B cell (primary cell): ENCODE data around the gene FMN2. TPM values are rescaled to one million over a fixed set of nuclear protein-coding genes. Genes with fewer than 3 reads are reported as not detected.

Experiments
- ATAC-seq: fragments of 200-7000 bp; cut with Tn5 transposase; one replicate; pipeline ENCODE4 v1.10.0; 2021; ENCODE audit warnings: low read depth, mild to moderate bottlenecking, moderate number of reproducible peaks, moderate library complexity
- CTCF ChIA-PET: fragments of 350-600 bp; sonication (Branson Sonifier 250); formaldehyde crosslinking; loops from one replicate; lab custom pipeline; 2021; ENCODE audit warnings: antibody characterized with exemption, inconsistent platforms; lab: Charles Lee
- POLR2A ChIA-PET: fragments of 350-600 bp; sonication (Branson Sonifier 250); formaldehyde crosslinking; loops from one replicate; lab custom pipeline; 2021; ENCODE audit warnings: antibody characterized with exemption; lab: Charles Lee
- DNase-seq: peaks from one replicate; pipeline ENCODE4 v3.0.0; 2013
- H2AFZ ChIP-seq: 2 replicates; pipeline ENCODE4 v1.6.1; 2012; ENCODE audit warnings: mild to moderate bottlenecking, low read depth, low read length; ENCODE audit not compliant: insufficient read depth, poor library complexity, severe bottlenecking
- H3K27ac ChIP-seq, 2 donors: 1 replicate in 1 of 2; 2 replicates in 1 of 2; pipeline ENCODE4 v1.5.1; 2012 to 2013; ENCODE audit warnings: low read length in 2 of 2, mild to moderate bottlenecking in 2 of 2, moderate library complexity in 1 of 2
- H3K27me3 ChIP-seq, 4 experiments: fragments of 200-600 bp in 1 of 4; sonication (generic) in 1 of 4; replicated peaks in 1 of 4; 1 replicate in 2 of 4; 2 replicates in 2 of 4; pipeline versions ENCODE4 v1.6.1 to v1.7.0; 2013 to 2016; ENCODE audit warnings: low read length in 3 of 4, mild to moderate bottlenecking in 2 of 4, mixed read lengths in 1 of 4, moderate library complexity in 1 of 4; ENCODE audit not compliant: insufficient read depth in 4 of 4, control insufficient read depth in 3 of 4; ENCODE audit errors: control extremely low read depth in 1 of 4
- H3K36me3 ChIP-seq, 2 experiments: replicated peaks in 1 of 2; 1 replicate in 1 of 2; 2 replicates in 1 of 2; pipeline versions ENCODE4 v1.6.1 to v1.7.1; 2013; ENCODE audit warnings: low read length in 1 of 2; ENCODE audit not compliant: insufficient read depth in 2 of 2, control insufficient read depth in 1 of 2; ENCODE audit errors: control extremely low read depth in 1 of 2, extremely low read depth in 1 of 2
- H3K4me1 ChIP-seq, 2 donors: fragments of 200-600 bp in 1 of 2; sonication (generic) in 1 of 2; 1 replicate in 1 of 2; 2 replicates in 1 of 2; pipeline versions ENCODE4 v1.5.1 to v1.6.1; 2013 to 2017; ENCODE audit warnings: low read length in 2 of 2; ENCODE audit not compliant: control insufficient read depth in 2 of 2, insufficient read depth in 2 of 2
- H3K4me2 ChIP-seq: replicated peaks from 2 replicates; pipeline ENCODE3; 2012; ENCODE audit warnings: mild to moderate bottlenecking, low read depth, low read length; ENCODE audit not compliant: poor library complexity, severe bottlenecking
- H3K4me3 ChIP-seq, 5 experiments: fragments of 200-600 bp in 1 of 5; sonication (generic) in 1 of 5; 1 replicate in 3 of 5; 2 replicates in 2 of 5; pipeline versions ENCODE4 v1.5.1 to v1.7.0; 2011 to 2016; ENCODE audit warnings: low read length in 4 of 5, mild to moderate bottlenecking in 4 of 5, low read depth in 2 of 5, control low read depth in 1 of 5, moderate library complexity in 1 of 5; ENCODE audit not compliant: insufficient read depth in 1 of 5; ENCODE audit errors: control extremely low read depth in 1 of 5, extremely low read depth in 1 of 5
- H3K79me2 ChIP-seq: fragments of 200-600 bp; sonication (generic); one replicate; pipeline ENCODE4 v1.6.0; 2016; ENCODE audit warnings: low read length; ENCODE audit not compliant: control insufficient read depth, insufficient read depth
- H3K9ac ChIP-seq: fragments of 200-600 bp; sonication (generic); 2 replicates; pipeline ENCODE4 v1.6.1; 2017; ENCODE audit warnings: mild to moderate bottlenecking, low read length, moderate library complexity
- H3K9me3 ChIP-seq, 3 donors: one replicate each; pipeline versions ENCODE4 v1.6.1 to v1.7.1; 2013; ENCODE audit warnings: low read length in 2 of 3; ENCODE audit not compliant: control insufficient read depth in 2 of 3, insufficient read depth in 1 of 3; ENCODE audit errors: control extremely low read depth in 1 of 3
- H4K20me1 ChIP-seq: 2 replicates; pipeline ENCODE4 v1.6.0; 2012; ENCODE audit warnings: mild to moderate bottlenecking, low read length; ENCODE audit not compliant: insufficient read depth, control insufficient read depth, poor library complexity, severe bottlenecking
- H3K27ac Mint-ChIP-seq: one replicate; pipeline ENCODE4 v1.8.0; 2021; ENCODE audit warnings: mixed read lengths
- H3K27me3 Mint-ChIP-seq: one replicate; pipeline ENCODE4 v1.8.0; 2021; ENCODE audit warnings: mixed read lengths
- H3K4me1 Mint-ChIP-seq: one replicate; pipeline ENCODE4 v1.8.0; 2021; ENCODE audit warnings: mixed read lengths
- H3K4me3 Mint-ChIP-seq: one replicate; pipeline ENCODE4 v1.8.0; 2021; ENCODE audit warnings: mixed read lengths
- H3K9me3 Mint-ChIP-seq: one replicate; pipeline ENCODE4 v1.8.0; 2022; ENCODE audit warnings: mixed read lengths; ENCODE audit not compliant: insufficient read depth
- CTCF ChIP-seq: fragments of 200-600 bp; IDR thresholded peaks from one replicate; pipeline ENCODE4 v1.8.0; 2022; ENCODE audit warnings: antibody characterized with exemption, mild to moderate bottlenecking
- EZH2 ChIP-seq: IDR thresholded peaks from 2 replicates; pipeline ENCODE4 v1.6.1; 2012; ENCODE audit warnings: borderline replicate concordance, low read depth, mild to moderate bottlenecking, moderate library complexity, low read length; ENCODE audit not compliant: insufficient read depth, poor library complexity, severe bottlenecking
- WGBS: methylation state at CpG from one replicate; pipeline ENCODE4 v1.1.5; 2013; ENCODE audit warnings: missing lambda C conversion rate; ENCODE audit not compliant: insufficient coverage; 5-methylcytosine and 5-hydroxymethylcytosine counted together
- intact Hi-C: fragments of 100-400 bp; cut with micrococcal nuclease; formaldehyde crosslinking; loops from one replicate; pipeline ENCODE4 v1.10.0; 2022
- polyA plus RNA-seq: library from polyadenylated mRNA; depleted of rRNA; stranded (reverse); fragments of >200 nt; gene quantifications from 2 replicates; pipeline ENCODE4 v1.2.3, GENCODE V29; 2012
- total RNA-seq, 2 donors: library from RNA; stranded (reverse); fragments of 120-200 nt in 1 of 2; gene quantifications; 1 replicate in 1 of 2; 2 replicates in 1 of 2; pipeline versions ENCODE4 v1.2.3 to v1.2.4, GENCODE V29; 2013 to 2022

FMN2 gene
- total and polyA plus RNA-seq, 2 donors (not counting 1 experiment from before 2014, with no cell fraction given): not detected

GRCh38 chr1:240522122-240522822, 430.6 kb downstream of the FMN2 start:
- H3K27me3 ChIP-seq: no peaks in the 10 kb centered on the region
- no peaks in the 10 kb centered on the region for H3K4me1 Mint-ChIP-seq
- no peak for TF ChIP-seq EZH2
- TF ChIP-seq CTCF: no peak
- H3K27me3 Mint-ChIP-seq: no peaks in the 10 kb centered on the region
- no peaks in the 10 kb centered on the region for H4K20me1 ChIP-seq
- H3K27ac ChIP-seq: no peak overlapping the region
- intact Hi-C loops: no loop called here
- H3K9me3 ChIP-seq: peaks cover 0 to 6% (median 0%) of the 10 kb centered on the region in 3 donors
- H2AFZ ChIP-seq: no peak overlapping the region
- H3K4me2 ChIP-seq: no peak overlapping the region
- no peaks in the 10 kb centered on the region for H3K36me3 ChIP-seq
- DNase-seq: no peak
- WGBS: 100% methylated on average over 1 of the region's 6 CpGs
- no peaks in the 10 kb centered on the region for H3K4me1 ChIP-seq
- H3K9me3 Mint-ChIP-seq: no peaks in the 10 kb centered on the region
- POLR2A ChIA-PET: no interaction called here
- ATAC-seq: no peak
- CTCF ChIA-PET: no interaction called here
- H3K27ac Mint-ChIP-seq: no peak overlapping the region
- H3K4me3 ChIP-seq: no peak overlapping the region
- H3K9ac ChIP-seq: no peak overlapping the region
- no peaks in the 10 kb centered on the region for H3K79me2 ChIP-seq
- no peak overlapping the region for H3K4me3 Mint-ChIP-seq

- H3K79me2 ChIP-seq: no peaks in the 10 kb centered on the region
- H3K27ac ChIP-seq: no peak overlapping the region
- POLR2A ChIA-PET: no interaction called here
- Mint-ChIP-seq H3K9me3 (no peaks in the 10 kb centered on the region), H3K4me1 (no peaks in the 10 kb centered on the region), H3K27ac (no peak overlapping the region), H3K27me3 (no peaks in the 10 kb centered on the region), H3K4me3 (no peak overlapping the region)
- ATAC-seq (no peak), DNase-seq (no peak)
- no peak overlapping the region for H3K9ac ChIP-seq
- H4K20me1 ChIP-seq: no peaks in the 10 kb centered on the region
- intact Hi-C loops: no loop called here
- no peak overlapping the region for H3K4me3 ChIP-seq
- no peaks in the 10 kb centered on the region for H3K36me3 ChIP-seq
- no peak overlapping the region for H2AFZ ChIP-seq
- WGBS: 84% methylated on average over 2 of the region's 4 CpGs
- peaks cover 0 to 6% (median 0%) of the 10 kb centered on the region in 3 donors for H3K9me3 ChIP-seq
- no peaks in the 10 kb centered on the region for H3K4me1 ChIP-seq
- no peak for TF ChIP-seq EZH2
- no peak for TF ChIP-seq CTCF
- no peak overlapping the region for H3K4me2 ChIP-seq
- CTCF ChIA-PET: no interaction called here
- no peaks in the 10 kb centered on the region for H3K27me3 ChIP-seq
Measured at GRCh38 chr1:240524356-240525069, 432.8 kb downstream of the FMN2 start.
